HG02840 (cell line): Measurements from ENCODE around the gene PLB1.
"Not testable (repeated sequence)": the region's sequence is repeated elsewhere in the genome, so short reads cannot be mapped to it uniquely, and the experiment has no call there.

ENCODE experiments used
- ATAC-seq: cut with Tn5 transposase; IDR thresholded peaks from one replicate; pipeline ENCODE4 v1.9.1; 2021; ENCODE audit warnings: mild to moderate bottlenecking, moderate library complexity, moderate number of reproducible peaks; ENCODE audit not compliant: unreplicated experiment, low FRiP score

PLB1 gene

GRCh38 chr2:28526527-28527132 is 30.8 kb downstream of the PLB1 start:
- ATAC-seq, result no peak

- no peak for ATAC-seq
Observed at GRCh38 chr2:28527196-28527595, 31.3 kb downstream of the PLB1 start.

GRCh38 chr2:28528206-28528605 is 32.3 kb downstream of the PLB1 start:
- ATAC-seq, result no peak

GRCh38 chr2:28530782-28531181 is 34.9 kb downstream of the PLB1 start:
- no peak for ATAC-seq

GRCh38 chr2:28532399-28532798 is 36.5 kb downstream of the PLB1 start:
- ATAC-seq, result no peak

- ATAC-seq, result no peak
Observed at GRCh38 chr2:28533044-28533680, 37.3 kb downstream of the PLB1 start.

GRCh38 chr2:28534817-28535216 is 39.0 kb downstream of the PLB1 start:
- no peak for ATAC-seq

GRCh38 chr2:28538134-28538533 is 42.3 kb downstream of the PLB1 start:
- no peak for ATAC-seq

GRCh38 chr2:28538652-28539051 is 42.8 kb downstream of the PLB1 start:
- ATAC-seq, result no peak

GRCh38 chr2:28539118-28539541 is 43.3 kb downstream of the PLB1 start:
- ATAC-seq, result no peak

GRCh38 chr2:28543316-28544035 is 47.6 kb downstream of the PLB1 start:
- ATAC-seq, result no peak

GRCh38 chr2:28544036-28544346 is 48.1 kb downstream of the PLB1 start:
- no peak for ATAC-seq

GRCh38 chr2:28544405-28544921 is 48.6 kb downstream of the PLB1 start:
- ATAC-seq, result no peak

- no peak for ATAC-seq
Observed at GRCh38 chr2:28544922-28545589, 49.2 kb downstream of the PLB1 start.

- ATAC-seq, result no peak
Observed at GRCh38 chr2:28545590-28546200, 49.8 kb downstream of the PLB1 start.

- no peak for ATAC-seq
Observed at GRCh38 chr2:28546242-28546641, 50.4 kb downstream of the PLB1 start.

GRCh38 chr2:28547223-28547860 is 51.5 kb downstream of the PLB1 start:
- no peak for ATAC-seq

- no peak for ATAC-seq
Observed at GRCh38 chr2:28547906-28548600, 52.2 kb downstream of the PLB1 start.

GRCh38 chr2:28550345-28550744 is 54.5 kb downstream of the PLB1 start:
- not testable (repeated sequence) for ATAC-seq
